K562 (cell line): ENCODE measurements around the gene GULP1. TPM values are rescaled to one million over a fixed set of nuclear protein-coding genes. Genes with fewer than 3 reads are reported as not detected.

Source experiments
- ATAC-seq: fragments of 200-7000 bp; cut with Tn5 transposase; 3 replicates; pipeline ENCODE4 v1.9.1; 2020; ENCODE audit warnings: moderate library complexity
- BruUV-seq: library from RNA; stranded (reverse); fragments of 400-500 nt; replicated peaks from 2 replicates; lab custom pipeline; 2021; lab: Mats Ljungman, UMichigan
- CTCF ChIA-PET: fragments of 300-600 bp; formaldehyde crosslinking; extraction: SDS; loops from one replicate; lab custom pipeline; 2021; ENCODE audit warnings: low intra/inter-chr PET ratio; lab: Yijun Ruan, JAX
- POLR2A ChIA-PET: fragments of 300-600, 350-650 bp; sonication (Branson Sonifier 250); formaldehyde crosslinking; extraction: SDS; loops from one replicate; lab custom pipeline; 2021; ENCODE audit warnings: antibody characterized with exemption, inconsistent platforms; lab: Yijun Ruan, JAX
- DNase-seq, 4 experiments: peaks; one replicate each; pipeline versions ENCODE4 v3.0.0 to v3.0.0-alpha.2; 2011 to 2018; ENCODE audit warnings: low spot score in 3 of 4, mixed read lengths in 3 of 4; ENCODE audit errors: extremely low read depth in 1 of 4
- FAIRE-seq: peaks from 2 replicates; lab custom pipeline; 2011; peaks lifted over from hg19 to GRCh38; lab: Jason Lieb, UNC
- H2AFZ ChIP-seq: 2 replicates; pipeline ENCODE4 v1.6.0; 2011; ENCODE audit warnings: low read depth, low read length, control low read depth, inconsistent platforms
- H3K27ac ChIP-seq: fragments of 200-600 bp; 3 replicates; pipeline ENCODE4 v1.8.0; 2011; ENCODE audit warnings: low read depth, mild to moderate bottlenecking, control low read depth, inconsistent platforms, low read length, moderate library complexity, mixed read lengths; ENCODE audit errors: extremely low read depth
- H3K27me3 ChIP-seq, 2 experiments: fragments of 300-600 bp in 1 of 2; 2 replicates in 1 of 2; 3 replicates in 1 of 2; pipeline versions ENCODE4 v1.6.0 to v1.8.0; 2011; ENCODE audit warnings: inconsistent platforms in 2 of 2, low read length in 2 of 2, mild to moderate bottlenecking in 1 of 2, mixed read lengths in 1 of 2, moderate library complexity in 1 of 2; ENCODE audit not compliant: control insufficient read depth in 2 of 2, insufficient read depth in 2 of 2
- H3K36me3 ChIP-seq: fragments of 300-600 bp; 3 replicates; pipeline ENCODE4 v1.8.0; 2011; ENCODE audit warnings: mild to moderate bottlenecking, low read length, inconsistent platforms; ENCODE audit not compliant: control insufficient read depth, insufficient read depth
- H3K4me1 ChIP-seq, 2 experiments: fragments of 200-600 bp in 1 of 2; replicated peaks in 1 of 2; 2 replicates in 1 of 2; 3 replicates in 1 of 2; pipeline versions ENCODE4 v1.5.1 to v1.8.0; 2011; ENCODE audit warnings: inconsistent platforms in 2 of 2, low read length in 2 of 2, mild to moderate bottlenecking in 1 of 2, mixed read lengths in 1 of 2, moderate library complexity in 1 of 2; ENCODE audit not compliant: control insufficient read depth in 2 of 2, insufficient read depth in 2 of 2
- H3K4me2 ChIP-seq: 2 replicates; pipeline ENCODE4 v1.6.1; 2011; ENCODE audit warnings: low read length, control low read depth, inconsistent platforms, mixed read lengths; ENCODE audit not compliant: insufficient read depth
- H3K4me3 ChIP-seq: fragments of 200-600 bp; sonication (generic), shearing (Covaris generic); 2 replicates; pipeline ENCODE4 v1.5.1; 2016; ENCODE audit warnings: control low read depth, inconsistent platforms
- H3K79me2 ChIP-seq: fragments of 200-600 bp; 3 replicates; pipeline ENCODE4 v1.8.0; 2011; ENCODE audit warnings: low read length, inconsistent platforms; ENCODE audit not compliant: control insufficient read depth, insufficient read depth
- H3K9ac ChIP-seq, 2 experiments: 2 replicates each; pipeline versions ENCODE4 v1.6.0 to v1.6.1; 2011; ENCODE audit warnings: low read depth in 2 of 2, low read length in 2 of 2, control low read depth in 1 of 2, inconsistent platforms in 1 of 2, mild to moderate bottlenecking in 1 of 2, mixed read lengths in 1 of 2; ENCODE audit not compliant: insufficient read depth in 1 of 2
- H3K9me1 ChIP-seq: one replicate; pipeline ENCODE4 v1.6.0; 2011; ENCODE audit warnings: inconsistent platforms, mild to moderate bottlenecking, low read length, moderate library complexity; ENCODE audit not compliant: control insufficient read depth, insufficient read depth
- H3K9me3 ChIP-seq: replicated peaks from 2 replicates; pipeline ENCODE4 v1.5.1; 2011; ENCODE audit warnings: low read depth, low read length, inconsistent platforms; ENCODE audit not compliant: control insufficient read depth, insufficient read depth
- H4K20me1 ChIP-seq: replicated peaks from 2 replicates; pipeline ENCODE4 v1.6.1; 2011; ENCODE audit warnings: low read length, inconsistent platforms, mixed read lengths; ENCODE audit not compliant: control insufficient read depth, insufficient read depth
- ATF3 ChIP-seq, 2 experiments: fragments of 450-650 bp in 1 of 2; sonication (generic) in 1 of 2; formaldehyde crosslinking in 1 of 2; IDR thresholded peaks in 1 of 2; conservative IDR thresholded peaks in 1 of 2; 2 replicates each; pipeline versions ENCODE4 v1.6.1 to v1.8.1; 2016 to 2023; ENCODE audit warnings: mild to moderate bottlenecking in 2 of 2, moderate library complexity in 2 of 2, inconsistent platforms in 1 of 2, missing genetic modification reagents in 1 of 2
- BCOR ChIP-seq: fragments of 450-650 bp; IDR thresholded peaks from 2 replicates; pipeline ENCODE4 v1.6.1; 2016
- C11orf30 ChIP-seq: fragments of 450-650 bp; IDR thresholded peaks from 2 replicates; pipeline ENCODE4 v1.6.1; 2016; ENCODE audit warnings: low read depth, mild to moderate bottlenecking
- HDAC8 ChIP-seq: fragments of 450-650 bp; IDR thresholded peaks from 2 replicates; pipeline ENCODE4 v1.6.1; 2016; ENCODE audit warnings: mild to moderate bottlenecking, missing genetic modification characterization, moderate library complexity, missing compliant biosample characterization
- HOXB6 ChIP-seq: fragments of 250-450 bp; sonication (Bioruptor Pico); IDR thresholded peaks from 2 replicates; pipeline ENCODE4 v1.5.1; 2022; ENCODE audit warnings: mild to moderate bottlenecking, borderline replicate concordance
- MBD2 ChIP-seq: sonication (generic); IDR thresholded peaks from 2 replicates; pipeline ENCODE4 v1.6.1; 2016; ENCODE audit warnings: low read depth, borderline replicate concordance
- RBM39 ChIP-seq: fragments of 200-400 bp; formaldehyde crosslinking; optimal IDR thresholded peaks from 2 replicates; pipeline ENCODE3; 2018; ENCODE audit warnings: low read depth, low read length
- SPI1 ChIP-seq: IDR thresholded peaks from 2 replicates; pipeline ENCODE4 v1.6.1; 2011; ENCODE audit warnings: low read depth, low read length, control low read depth, borderline replicate concordance
- XRCC4 ChIP-seq: IDR thresholded peaks from one replicate; pipeline ENCODE4 v1.6.1; 2011; ENCODE audit not compliant: insufficient read depth, insufficient read length; ENCODE audit errors: extremely low read depth
- ZNF324 ChIP-seq: fragments of 250-450 bp; sonication (Bioruptor Pico); IDR thresholded peaks from 2 replicates; pipeline ENCODE4 v1.4.0; 2020; ENCODE audit warnings: mild to moderate bottlenecking
- ZNF354B ChIP-seq: fragments of 250-450 bp; sonication (Bioruptor Pico); IDR thresholded peaks from 2 replicates; pipeline ENCODE4 v1.4.0; 2020
- ZNF507 ChIP-seq: conservative IDR thresholded peaks from 2 replicates; pipeline ENCODE4 v1.6.1; 2017; ENCODE audit warnings: missing genetic modification characterization, missing compliant biosample characterization
- WGBS: fragments of 100-300 bp; shearing (Covaris generic); methylation state at CpG from one replicate; pipeline ENCODE4 v1.1.6; 2016; ENCODE audit warnings: low coverage, mixed read lengths; ENCODE audit not compliant: insufficient coverage; ENCODE audit errors: missing lambda C conversion rate; 5-methylcytosine and 5-hydroxymethylcytosine counted together
- in situ Hi-C: fragments of 300-500 bp; cut with MboI; formaldehyde crosslinking; loops from 4 replicates; pipeline ENCODE4 v1.15.0; 2018; ENCODE audit warnings: inconsistent platforms, mixed read lengths
- intact Hi-C: fragments of 100-400 bp; cut with micrococcal nuclease; formaldehyde crosslinking; loops from 2 replicates; pipeline ENCODE4 v1.14.2; 2022
- polyA plus RNA-seq, 8 experiments: library from polyadenylated mRNA; depleted of rRNA in 4 of 8; stranded (reverse) in 5 of 8; unstranded in 3 of 8; fragments of >200 nt; fragmentation: Nextera tagmentation in 2 of 8; fragmentation: Illumina TruSeq in 1 of 8; extraction: Ambion mirVana in 2 of 8; extraction: Trizol in 1 of 8; gene quantifications; 2 replicates each; pipeline versions ENCODE4 v1.2.1 to v1.2.3, GENCODE V29; 2011 to 2014; ENCODE audit warnings: inconsistent platforms in 1 of 8, missing spikeins in 1 of 8
- total RNA-seq, 7 experiments: library from RNA; depleted of rRNA in 6 of 7; stranded (reverse); fragments of >200 nt in 6 of 7; fragmentation: Illumina TruSeq in 2 of 7; extraction: Trizol in 2 of 7; gene quantifications; 2 replicates each; pipeline versions ENCODE4 v1.2.1 to v1.2.3, GENCODE V29; 2011 to 2021; ENCODE audit warnings: low replicate concordance in 1 of 7
- TF ChIP-seq, protein P1 (sequence below): fragments of 450-650 bp; formaldehyde crosslinking; IDR thresholded peaks from 2 replicates; pipeline ENCODE4 v1.4.0; 2022; ENCODE audit warnings: missing genetic modification characterization

Gene GULP1
- total and polyA plus RNA-seq, 9 of the 15 experiments (the other 6 are each of a cell fraction or from before 2014, with no cell fraction given) = 8.5 to 25.3 (median 19.5) TPM

GRCh38 chr2:188515918-188516317 lies 224.2 kb downstream of the GULP1 start (continued):
- TF ChIP-seq, protein P1, sequence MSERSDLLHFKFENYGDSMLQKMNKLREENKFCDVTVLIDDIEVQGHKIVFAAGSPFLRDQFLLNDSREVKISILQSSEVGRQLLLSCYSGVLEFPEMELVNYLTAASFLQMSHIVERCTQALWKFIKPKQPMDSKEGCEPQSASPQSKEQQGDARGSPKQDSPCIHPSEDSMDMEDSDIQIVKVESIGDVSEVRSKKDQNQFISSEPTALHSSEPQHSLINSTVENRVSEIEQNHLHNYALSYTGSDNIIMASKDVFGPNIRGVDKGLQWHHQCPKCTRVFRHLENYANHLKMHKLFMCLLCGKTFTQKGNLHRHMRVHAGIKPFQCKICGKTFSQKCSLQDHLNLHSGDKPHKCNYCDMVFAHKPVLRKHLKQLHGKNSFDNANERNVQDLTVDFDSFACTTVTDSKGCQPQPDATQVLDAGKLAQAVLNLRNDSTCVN (CRISPR knock-in tag) = no peak
- TF ChIP-seq RBM39 (no peak), XRCC4 (no peak), ZNF324 (CRISPR knock-in tag) (no peak), ATF3 (IDR thresholded peaks at IDR 0.05) (no peak), ATF3 (CRISPR knock-in tag; conservative IDR thresholded peaks at IDR 0.05) (no peak)

- CTCF ChIA-PET = no interaction called here
- Histone ChIP-seq H3K36me3 (no peaks in the 10 kb centered on the region), H3K4me3 (no peak overlapping the region), H2AFZ (no peak overlapping the region), H3K4me2 (no peak overlapping the region), H3K9ac (no peak overlapping the region), H3K9me1 (no peaks in the 10 kb centered on the region), H3K4me1 (no peaks in the 10 kb centered on the region)
- DNase-seq = no peak
- POLR2A ChIA-PET = no interaction called here
- in situ Hi-C loops = loop anchor here (25.0 kb wide), 1 partner anchor 930 kb away; no protein-coding TSS in a partner anchor
- intact Hi-C loops = loop anchor here (10.0 kb wide), 2 partner anchors 673 to 933 kb away; no protein-coding TSS in a partner anchor
- no TSS peak for BruUV-seq
- FAIRE-seq = no peak
- no peak for ATAC-seq
- 72% methylated on average over 7 of the region's 7 CpGs for WGBS
- TF ChIP-seq ZNF507 (no peak), MBD2 (no peak), HOXB6 (CRISPR knock-in tag) (no peak), SPI1 (no peak), HDAC8 (tag) (no peak), ZNF354B (CRISPR knock-in tag) (no peak), C11orf30 (no peak), BCOR (no peak)
- TF ChIP-seq, protein P1 (CRISPR knock-in tag) = no peak
- TF ChIP-seq, all 486 proteins: peak for 0
- Histone ChIP-seq H4K20me1 (no peaks in the 10 kb centered on the region), H3K27me3 (no peaks in the 10 kb centered on the region), H3K9me3 (no peaks in the 10 kb centered on the region; the same call in 1 of the 2 replicates), H3K27ac (no peak overlapping the region), H3K79me2 (no peaks in the 10 kb centered on the region)
Observed at GRCh38 chr2:188517549-188518215, 226.0 kb downstream of the GULP1 start.
